ENCODE measurements around the gene ADH4.

ADH4 gene

DNA sequence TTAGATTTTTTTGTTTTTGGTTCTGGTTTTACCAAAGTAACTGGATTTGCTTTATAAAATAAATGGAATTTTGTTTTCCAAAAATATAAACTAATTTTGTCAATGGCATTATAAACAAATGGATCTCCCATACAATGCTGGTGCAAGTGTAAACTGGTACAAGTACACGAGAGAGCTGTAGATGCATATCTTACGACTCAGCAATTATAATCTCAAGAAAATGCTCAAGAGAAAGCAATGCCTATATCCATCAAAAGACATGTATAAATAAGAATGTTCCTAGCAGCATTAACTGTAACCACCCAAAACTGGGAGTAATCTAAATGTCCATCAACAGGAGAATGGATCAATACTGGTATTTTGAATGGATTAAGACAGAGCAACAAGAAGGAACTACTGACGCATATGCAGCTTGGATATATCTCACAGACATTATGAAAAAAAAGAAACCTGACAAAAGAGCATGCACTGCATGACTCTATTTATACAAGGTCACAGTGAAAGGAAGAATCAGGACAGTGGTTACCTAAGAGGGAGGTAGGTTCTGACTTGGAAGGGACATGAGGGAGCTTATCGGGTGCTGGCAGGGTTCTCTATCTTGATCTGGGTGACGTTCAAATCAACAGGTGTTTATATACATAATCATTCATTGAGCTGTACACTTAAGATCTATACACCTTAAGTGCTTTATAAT lies 65.0 kb downstream of the ADH4 start:
- Mint-ChIP-seq H3K4me1 (no peaks in the 10 kb centered on the region), H3K27ac (no peak overlapping the region)

DNA sequence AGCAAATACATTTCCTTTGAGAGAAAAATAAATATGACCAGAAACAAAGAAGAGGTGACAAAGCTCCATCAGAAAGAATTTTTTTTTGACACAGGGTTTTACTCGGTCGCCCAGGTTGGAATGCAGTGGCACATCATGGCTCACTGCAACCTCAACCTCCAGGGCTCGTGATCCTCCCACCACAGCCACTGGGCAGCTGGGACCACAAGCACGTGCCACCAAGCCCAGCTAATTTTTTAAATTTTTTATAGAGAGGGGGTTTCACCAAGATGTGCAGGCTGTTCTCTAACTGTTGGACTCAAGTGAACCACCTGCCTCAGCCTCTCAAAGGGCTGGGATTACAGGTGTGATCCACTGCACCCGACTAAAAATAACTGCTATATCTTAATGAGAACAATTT lies 65.8 kb downstream of the ADH4 start:
- Mint-ChIP-seq H3K4me3 (no peak overlapping the region), H3K36me3 (peaks cover 41% of the 10 kb centered on the region), H3K27ac (no peak overlapping the region), H3K27me3 (no peaks in the 10 kb centered on the region), H3K4me1 (no peaks in the 10 kb centered on the region), H3K9me3 (no peaks in the 10 kb centered on the region)
- ATAC-seq: no peak

More for the DNA sequence above, 65.0 kb downstream of the ADH4 start:
- H3K9me3 Mint-ChIP-seq: no peaks in the 10 kb centered on the region
- H3K36me3 Mint-ChIP-seq: peaks cover 41% of the 10 kb centered on the region
- ATAC-seq: no peak
- no peaks in the 10 kb centered on the region for H3K27me3 Mint-ChIP-seq
- no peak overlapping the region for H3K4me3 Mint-ChIP-seq

DNA sequence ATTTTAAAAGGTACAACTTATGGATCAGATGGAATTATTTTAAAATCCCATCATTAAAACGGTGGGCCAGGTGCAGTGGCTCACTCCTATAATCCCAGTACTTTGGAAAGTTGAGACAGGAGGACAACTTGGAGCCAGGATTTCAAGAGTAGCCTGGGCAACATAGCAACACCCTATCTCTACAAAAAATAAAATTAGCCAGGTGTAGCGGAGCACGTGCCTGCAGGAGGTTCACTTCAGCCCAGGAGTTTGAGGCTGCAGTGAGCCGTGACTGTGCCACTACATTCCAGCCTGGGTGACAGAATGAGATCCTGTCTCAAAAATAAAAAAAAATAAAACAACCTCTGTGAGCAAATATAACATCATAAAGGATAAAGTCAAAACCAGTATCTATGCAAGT lies 66.9 kb downstream of the ADH4 start:
- Mint-ChIP-seq H3K27me3 (no peaks in the 10 kb centered on the region), H3K27ac (no peak overlapping the region), H3K9me3 (no peaks in the 10 kb centered on the region), H3K36me3 (peaks cover 44% of the 10 kb centered on the region), H3K4me1 (no peaks in the 10 kb centered on the region), H3K4me3 (no peak overlapping the region)
- no peak for ATAC-seq

DNA sequence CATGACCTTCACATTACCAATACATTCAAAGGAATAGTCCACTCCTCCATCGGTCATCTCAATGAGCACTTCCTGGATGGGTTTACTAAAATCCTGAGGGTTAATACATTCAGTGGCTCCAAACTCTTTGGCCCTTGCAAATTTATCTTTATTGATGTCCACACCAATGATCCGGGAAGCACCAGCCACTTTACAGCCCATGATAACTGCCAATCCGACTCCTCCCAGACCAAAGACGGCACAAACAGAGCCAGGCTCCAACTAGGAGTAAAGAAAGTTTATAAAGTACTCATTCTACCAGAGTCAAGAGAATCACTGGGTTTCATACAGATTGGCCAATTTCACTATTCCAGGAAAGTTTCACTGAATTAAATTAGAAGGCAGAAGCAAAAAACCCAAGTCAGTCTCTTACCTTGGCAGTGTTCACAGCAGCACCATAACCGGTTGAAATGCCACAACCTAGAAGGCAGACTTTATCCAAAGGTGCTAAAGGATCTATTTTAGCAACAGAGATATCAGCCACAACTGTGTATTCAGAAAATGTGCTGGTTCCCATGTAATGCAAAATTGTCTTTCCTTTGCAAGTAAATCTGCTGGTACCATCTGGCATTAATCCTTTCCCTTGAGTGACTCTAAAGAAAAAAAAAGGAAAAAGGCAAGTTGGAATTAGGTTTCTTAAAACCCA lies 67.7 kb downstream of the ADH4 start:
- Mint-ChIP-seq H3K4me1 (no peaks in the 10 kb centered on the region), H3K27me3 (no peaks in the 10 kb centered on the region), H3K27ac (no peak overlapping the region)

DNA sequence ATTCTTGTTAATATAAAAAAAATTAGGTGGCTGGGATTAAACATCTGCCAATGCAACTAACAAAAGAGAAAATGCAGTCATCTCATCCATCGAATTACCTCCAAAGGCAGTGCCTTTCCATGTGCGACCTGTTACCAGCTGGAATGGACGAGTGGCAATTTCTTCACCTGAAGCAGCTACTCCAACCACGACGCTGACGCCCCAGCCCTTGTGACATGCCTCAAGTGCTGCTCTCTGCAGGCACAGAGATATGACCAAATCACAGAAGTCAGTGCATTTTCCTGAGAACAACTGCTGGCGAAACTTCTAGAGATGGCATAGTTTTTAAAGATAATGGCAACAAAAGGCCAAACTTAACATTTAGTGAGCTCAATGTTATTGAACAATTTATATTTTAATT lies 69.3 kb downstream of the ADH4 start:
- H3K4me1 Mint-ChIP-seq: no peaks in the 10 kb centered on the region
- no peak overlapping the region for H3K4me3 Mint-ChIP-seq
- H3K27ac Mint-ChIP-seq: no peak overlapping the region
- ATAC-seq: no peak
- H3K9me3 Mint-ChIP-seq: no peaks in the 10 kb centered on the region
- peaks cover 48% of the 10 kb centered on the region for H3K36me3 Mint-ChIP-seq
- no peaks in the 10 kb centered on the region for H3K27me3 Mint-ChIP-seq

More for the DNA sequence above, 67.7 kb downstream of the ADH4 start:
- Mint-ChIP-seq H3K4me3 (no peak overlapping the region), H3K9me3 (no peaks in the 10 kb centered on the region), H3K36me3 (peaks cover 50% of the 10 kb centered on the region)
- no peak for ATAC-seq
